ENCODE data around the gene FNDC7. TPM values are rescaled to one million over a fixed set of nuclear protein-coding genes. Genes with fewer than 3 reads are reported as not detected.
"Not testable (repeated sequence)": the region's sequence is repeated elsewhere in the genome, so short reads cannot be mapped to it uniquely, and the experiment has no call there.

Gene FNDC7
- total and polyA plus RNA-seq, 8 donors: not detected

GRCh38 chr1:108671143-108671542 lies 41.6 kb upstream of the FNDC7 start:
- H3K9me3 ChIP-seq: no peaks in the 10 kb centered on the region
- no peak overlapping the region for H3K27ac ChIP-seq
- no peaks in the 10 kb centered on the region for H3K36me3 ChIP-seq
- H3K27me3 ChIP-seq: peaks cover 0 to 8% (median 0%) of the 10 kb centered on the region in 3 donors
- no peak for TF ChIP-seq EP300 (IDR thresholded peaks at IDR 0.05)
- no peak for TF ChIP-seq POLR2AphosphoS5 (IDR thresholded peaks at IDR 0.05)
- TF ChIP-seq, protein P1, sequence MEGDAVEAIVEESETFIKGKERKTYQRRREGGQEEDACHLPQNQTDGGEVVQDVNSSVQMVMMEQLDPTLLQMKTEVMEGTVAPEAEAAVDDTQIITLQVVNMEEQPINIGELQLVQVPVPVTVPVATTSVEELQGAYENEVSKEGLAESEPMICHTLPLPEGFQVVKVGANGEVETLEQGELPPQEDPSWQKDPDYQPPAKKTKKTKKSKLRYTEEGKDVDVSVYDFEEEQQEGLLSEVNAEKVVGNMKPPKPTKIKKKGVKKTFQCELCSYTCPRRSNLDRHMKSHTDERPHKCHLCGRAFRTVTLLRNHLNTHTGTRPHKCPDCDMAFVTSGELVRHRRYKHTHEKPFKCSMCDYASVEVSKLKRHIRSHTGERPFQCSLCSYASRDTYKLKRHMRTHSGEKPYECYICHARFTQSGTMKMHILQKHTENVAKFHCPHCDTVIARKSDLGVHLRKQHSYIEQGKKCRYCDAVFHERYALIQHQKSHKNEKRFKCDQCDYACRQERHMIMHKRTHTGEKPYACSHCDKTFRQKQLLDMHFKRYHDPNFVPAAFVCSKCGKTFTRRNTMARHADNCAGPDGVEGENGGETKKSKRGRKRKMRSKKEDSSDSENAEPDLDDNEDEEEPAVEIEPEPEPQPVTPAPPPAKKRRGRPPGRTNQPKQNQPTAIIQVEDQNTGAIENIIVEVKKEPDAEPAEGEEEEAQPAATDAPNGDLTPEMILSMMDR (IDR thresholded peaks at IDR 0.05): no peak
- TF ChIP-seq POLR2A (IDR thresholded peaks at IDR 0.05): no peak
- intact Hi-C loops (cut with DNase I; ENCODE audit: low total_unique reads): no loop called here
- H3K4me1 ChIP-seq: no peaks in the 10 kb centered on the region
- WGBS, 5 donors: 82 to 96% (median 90%) methylated on average over 2 of the region's 2 CpGs
- no peak for DNase-seq
- H3K4me3 ChIP-seq: no peak overlapping the region

GRCh38 chr1:108678706-108679105 lies 34.0 kb upstream of the FNDC7 start:
- Histone ChIP-seq H3K4me3 (no peak overlapping the region), H3K27ac (no peak overlapping the region), H3K9me3 (no peaks in the 10 kb centered on the region), H3K36me3 (no peaks in the 10 kb centered on the region), H3K4me1 (no peaks in the 10 kb centered on the region), H3K27me3 (peaks cover 0 to 5% (median 0%) of the 10 kb centered on the region in 3 donors)
- intact Hi-C loops (cut with DNase I; ENCODE audit: low total_unique reads): no loop called here
- WGBS, 5 donors: 75 to 86% (median 78%) methylated on average over 4 of the region's 4 CpGs
- TF ChIP-seq POLR2A (IDR thresholded peaks at IDR 0.05): no peak
- TF ChIP-seq EP300 (IDR thresholded peaks at IDR 0.05): no peak
- TF ChIP-seq, protein P1 (IDR thresholded peaks at IDR 0.05): no peak
- no peak for TF ChIP-seq POLR2AphosphoS5 (IDR thresholded peaks at IDR 0.05)
- no peak for DNase-seq

GRCh38 chr1:108679586-108680213 lies 33.0 kb upstream of the FNDC7 start:
- Histone ChIP-seq H3K9me3 (no peaks in the 10 kb centered on the region), H3K4me1 (no peaks in the 10 kb centered on the region), H3K27me3 (peaks cover 0 to 5% (median 0%) of the 10 kb centered on the region in 3 donors), H3K36me3 (no peaks in the 10 kb centered on the region), H3K27ac (no peak overlapping the region), H3K4me3 (no peak overlapping the region)
- TF ChIP-seq, protein P1 (IDR thresholded peaks at IDR 0.05): no peak
- TF ChIP-seq POLR2A (IDR thresholded peaks at IDR 0.05) (no peak), EP300 (IDR thresholded peaks at IDR 0.05) (no peak), POLR2AphosphoS5 (IDR thresholded peaks at IDR 0.05) (no peak)
- intact Hi-C loops (cut with DNase I; ENCODE audit: low total_unique reads): no loop called here
- DNase-seq: no peak
- WGBS, 5 donors: 64 to 77% (median 76%) methylated on average over 10 of the region's 10 CpGs

GRCh38 chr1:108681701-108682100 lies 31.0 kb upstream of the FNDC7 start:
- H3K4me1 ChIP-seq; H3K27me3 ChIP-seq; H3K9me3 ChIP-seq; H3K4me3 ChIP-seq; H3K27ac ChIP-seq; DNase-seq; intact Hi-C loops (cut with DNase I; ENCODE audit: low total_unique reads); H3K36me3 ChIP-seq: not testable (repeated sequence)
- 34 to 64% (median 36%) methylated on average over 4 of the region's 4 CpGs for WGBS, 5 donors

GRCh38 chr1:108685529-108685928 lies 27.2 kb upstream of the FNDC7 start:
- Histone ChIP-seq H3K4me3 (no peak overlapping the region), H3K4me1 (no peaks in the 10 kb centered on the region), H3K36me3 (no peaks in the 10 kb centered on the region), H3K27me3 (no peaks in the 10 kb centered on the region), H3K9me3 (no peaks in the 10 kb centered on the region), H3K27ac (no peak overlapping the region)
- 31 to 54% (median 37%) methylated on average over 1 of the region's 1 CpG for WGBS, 5 donors
- intact Hi-C loops (cut with DNase I; ENCODE audit: low total_unique reads): no loop called here
- TF ChIP-seq, protein P1 (IDR thresholded peaks at IDR 0.05): no peak
- TF ChIP-seq POLR2AphosphoS5 (IDR thresholded peaks at IDR 0.05) (no peak), EP300 (IDR thresholded peaks at IDR 0.05) (no peak), POLR2A (IDR thresholded peaks at IDR 0.05) (no peak)
- no peak for DNase-seq
